Rectal smooth muscle tissue (tissue), 1 donor: ENCODE results near the gene SRM.
"Not testable (repeated sequence)": the region's sequence is repeated elsewhere in the genome, so short reads cannot be mapped to it uniquely, and the experiment has no call there.

Experiments used
- H3K27ac ChIP-seq: one replicate; pipeline ENCODE4 v1.7.0; 2013; ENCODE audit warnings: low read depth, low read length, inconsistent platforms
- H3K27me3 ChIP-seq: one replicate; pipeline ENCODE4 v1.7.0; 2013; ENCODE audit warnings: low read length; ENCODE audit not compliant: control insufficient read depth, insufficient read depth
- H3K36me3 ChIP-seq: one replicate; pipeline ENCODE4 v1.7.0; 2013; ENCODE audit warnings: low read length; ENCODE audit not compliant: control insufficient read depth, insufficient read depth
- H3K4me1 ChIP-seq: one replicate; pipeline ENCODE4 v1.7.0; 2013; ENCODE audit warnings: low read length; ENCODE audit not compliant: control insufficient read depth, insufficient read depth
- H3K4me3 ChIP-seq: one replicate; pipeline ENCODE4 v1.7.0; 2013; ENCODE audit warnings: low read length
- H3K9ac ChIP-seq: one replicate; pipeline ENCODE4 v1.7.0; 2013; ENCODE audit warnings: low read length

SRM gene

DNA sequence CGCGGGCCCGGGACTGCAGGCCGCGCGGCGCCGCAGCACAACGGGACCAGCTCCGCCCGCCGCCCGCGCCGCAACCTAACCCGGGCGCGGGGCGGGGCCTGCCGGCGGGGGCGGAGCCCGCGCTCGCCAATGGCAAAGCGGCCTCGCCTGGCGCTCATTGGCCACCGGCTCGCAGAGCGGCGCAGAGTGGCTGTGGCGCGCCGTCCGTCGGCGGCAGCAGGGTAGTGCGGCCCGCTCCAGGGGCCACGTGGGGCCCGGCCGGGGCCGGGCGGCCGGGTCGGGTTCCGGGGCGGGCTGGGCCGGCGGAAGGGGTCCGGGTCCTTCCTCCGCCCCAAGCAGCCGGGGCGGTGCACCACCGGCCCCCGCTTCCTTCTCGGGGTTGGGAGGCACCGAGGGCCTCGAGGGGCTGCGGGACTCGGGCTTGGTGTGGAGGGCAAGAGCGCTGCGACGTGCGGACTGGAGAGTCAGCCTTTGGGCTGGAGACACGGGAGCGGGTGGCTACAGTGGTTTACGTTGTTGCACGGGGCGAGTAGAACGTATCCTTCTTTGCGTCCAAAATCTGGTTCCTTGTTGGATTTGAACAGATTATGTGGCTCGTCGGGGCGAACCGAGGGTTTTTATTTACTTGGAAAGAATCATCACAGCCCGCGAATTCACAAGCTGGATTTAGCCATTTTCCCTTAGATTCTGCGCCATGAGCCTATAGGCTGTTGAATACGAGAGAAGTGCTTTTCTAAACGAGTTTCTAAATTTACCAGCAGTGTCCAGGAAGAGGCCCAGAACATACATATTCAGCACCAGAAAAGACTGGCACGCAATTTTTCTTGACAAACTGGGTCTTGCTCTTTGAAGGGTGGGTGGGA is at the start of gene SRM:
TSS of gene SRM (minus strand) at position 51 of the 863 bp plus-strand sequence. CDS start 75 bp downstream, outside the sequence.
- Histone ChIP-seq H3K27me3 (no peaks in the 10 kb centered on the region), H3K36me3 (peaks cover 7% of the 10 kb centered on the region), H3K27ac (peak within 1 kb of the TSS; percentile 57), H3K4me3 (peak within 1 kb of the TSS; percentile 89), H3K4me1 (peaks cover 6% of the 10 kb centered on the region), H3K9ac (peak within 1 kb of the TSS; percentile 59)

DNA sequence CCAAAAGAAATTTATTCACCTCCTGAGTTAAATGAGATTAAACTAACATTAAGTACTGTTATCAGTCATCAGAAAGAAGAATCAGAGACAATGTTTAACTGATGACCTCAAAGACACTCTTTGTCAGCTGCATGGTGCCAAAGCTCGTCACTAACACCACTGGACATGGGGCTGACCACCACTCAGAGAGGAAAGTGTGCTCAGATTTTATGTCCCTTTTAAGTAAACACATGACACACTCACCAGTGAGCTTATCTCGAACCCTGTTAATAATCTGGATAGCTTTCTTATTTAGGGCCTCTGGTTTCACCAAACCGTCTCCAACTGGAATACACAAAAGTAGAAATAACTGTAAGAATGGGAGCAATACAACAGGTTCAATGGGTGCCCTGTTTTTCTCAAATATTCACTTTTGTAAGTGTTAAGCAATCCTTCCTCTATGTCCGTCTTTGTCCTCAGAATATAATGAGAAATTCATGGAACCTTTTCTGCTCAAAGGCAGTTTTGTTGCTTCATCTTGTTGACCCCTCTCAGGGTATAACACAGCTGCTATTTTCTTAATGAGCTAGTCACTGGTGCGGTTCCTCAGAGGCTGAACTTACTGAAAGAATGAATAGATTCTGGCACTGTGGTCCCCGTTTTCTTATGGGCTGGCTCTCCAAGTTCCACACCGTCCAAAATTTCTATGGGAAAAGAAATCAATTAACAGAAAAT is 49.4 kb upstream of the SRM start:
- Histone ChIP-seq H3K4me3 (no peak overlapping the region), H3K27ac (no peak overlapping the region), H3K27me3 (no peaks in the 10 kb centered on the region)

DNA sequence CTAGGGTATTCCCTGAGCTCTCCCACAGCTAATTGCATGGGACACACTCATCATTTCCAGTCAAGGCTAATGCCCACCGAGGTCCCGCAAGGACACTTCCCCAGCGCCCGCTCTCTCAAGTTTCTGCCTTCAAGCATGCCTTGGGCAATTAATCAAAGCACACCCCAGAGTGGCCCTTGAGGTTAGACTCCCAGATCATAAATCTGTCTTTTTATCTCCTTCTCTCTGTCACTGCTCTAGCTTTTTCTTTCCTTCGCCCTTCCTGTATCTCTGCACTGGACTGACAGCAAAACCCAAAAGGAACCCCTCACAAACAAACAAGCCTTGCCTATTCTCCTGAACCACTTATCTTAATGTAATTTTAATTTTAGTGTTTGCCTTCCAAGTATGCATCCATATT is 47.8 kb upstream of the SRM start:
- no peak overlapping the region for H3K4me3 ChIP-seq
- no peaks in the 10 kb centered on the region for H3K4me1 ChIP-seq
- H3K27me3 ChIP-seq = no peaks in the 10 kb centered on the region
- no peak overlapping the region for H3K27ac ChIP-seq
- H3K36me3 ChIP-seq = peaks cover 26% of the 10 kb centered on the region
- no peak overlapping the region for H3K9ac ChIP-seq

More for the DNA sequence above, 49.4 kb upstream of the SRM start:
- H3K4me1 ChIP-seq = no peaks in the 10 kb centered on the region
- H3K9ac ChIP-seq = no peak overlapping the region
- peaks cover 27% of the 10 kb centered on the region for H3K36me3 ChIP-seq

DNA sequence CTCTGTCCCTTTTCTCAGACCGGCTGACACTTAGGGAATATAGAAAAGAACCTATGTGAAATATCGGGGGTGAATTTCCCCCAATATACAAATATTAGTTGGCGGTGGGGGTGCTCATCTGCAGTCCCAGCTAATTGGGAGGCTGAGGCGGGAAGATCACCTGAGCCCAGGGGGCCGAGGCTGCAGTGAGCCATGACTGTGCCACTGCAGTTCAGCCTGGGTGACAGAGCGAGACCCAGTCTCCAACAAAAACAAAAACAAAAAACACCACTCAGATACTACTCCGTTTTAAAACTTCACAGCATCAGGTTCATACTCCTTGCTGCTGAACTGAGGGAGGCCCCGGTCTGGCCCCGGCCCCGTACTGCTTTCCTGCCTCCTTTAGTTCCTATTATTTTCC is 45.8 kb upstream of the SRM start:
- H3K4me1 ChIP-seq = no peaks in the 10 kb centered on the region
- H3K27ac ChIP-seq = no peak overlapping the region
- no peak overlapping the region for H3K4me3 ChIP-seq
- H3K9ac ChIP-seq = no peak overlapping the region
- no peaks in the 10 kb centered on the region for H3K27me3 ChIP-seq
- peaks cover 20% of the 10 kb centered on the region for H3K36me3 ChIP-seq

DNA sequence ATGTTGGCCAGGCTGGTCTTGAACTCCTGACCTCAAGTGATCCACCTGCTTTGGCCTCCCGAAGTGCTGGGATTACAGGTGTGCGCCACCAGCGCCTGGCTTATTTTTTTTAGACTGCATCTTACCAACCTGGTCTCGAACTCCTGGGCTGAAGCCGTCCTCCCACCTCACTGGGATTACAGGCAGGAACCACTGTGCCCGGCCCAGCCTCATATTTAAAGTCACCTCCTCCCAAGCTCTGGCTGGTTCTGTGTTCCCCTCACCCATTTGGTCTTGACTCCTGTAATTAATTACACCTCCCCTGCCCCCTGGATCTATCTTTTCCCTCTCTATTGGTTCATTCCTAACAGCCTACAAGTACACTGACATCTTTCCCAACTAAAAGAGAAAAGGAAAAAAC is 41.5 kb upstream of the SRM start:
- no peak overlapping the region for H3K9ac ChIP-seq
- H3K27me3 ChIP-seq = no peaks in the 10 kb centered on the region
- H3K4me3 ChIP-seq = no peak overlapping the region
- no peak overlapping the region for H3K27ac ChIP-seq
- H3K4me1 ChIP-seq = peaks cover 10% of the 10 kb centered on the region
- peaks cover 5% of the 10 kb centered on the region for H3K36me3 ChIP-seq

DNA sequence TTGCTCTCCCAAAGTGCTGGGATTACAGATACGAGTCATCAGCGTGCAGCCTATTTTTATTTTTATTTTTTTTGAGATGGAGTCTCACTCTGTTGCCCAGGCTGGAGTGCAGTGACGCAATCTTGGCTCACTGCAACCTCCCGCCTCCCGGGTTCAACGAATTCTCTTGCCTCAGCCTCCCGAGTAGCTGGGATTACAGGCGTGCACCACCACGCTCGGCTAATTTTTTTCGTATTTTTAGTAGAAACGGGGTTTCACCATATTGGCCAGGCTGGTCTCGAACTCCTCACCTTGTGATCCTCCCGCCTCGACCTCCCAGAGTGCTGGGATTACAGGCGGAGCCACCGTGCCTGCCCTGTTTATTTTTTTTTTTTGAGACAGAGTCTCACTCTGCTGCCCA is 41.0 kb upstream of the SRM start:
- H3K27me3 ChIP-seq, H3K36me3 ChIP-seq, H3K27ac ChIP-seq, H3K4me3 ChIP-seq, H3K4me1 ChIP-seq, H3K9ac ChIP-seq: not testable (repeated sequence)

DNA sequence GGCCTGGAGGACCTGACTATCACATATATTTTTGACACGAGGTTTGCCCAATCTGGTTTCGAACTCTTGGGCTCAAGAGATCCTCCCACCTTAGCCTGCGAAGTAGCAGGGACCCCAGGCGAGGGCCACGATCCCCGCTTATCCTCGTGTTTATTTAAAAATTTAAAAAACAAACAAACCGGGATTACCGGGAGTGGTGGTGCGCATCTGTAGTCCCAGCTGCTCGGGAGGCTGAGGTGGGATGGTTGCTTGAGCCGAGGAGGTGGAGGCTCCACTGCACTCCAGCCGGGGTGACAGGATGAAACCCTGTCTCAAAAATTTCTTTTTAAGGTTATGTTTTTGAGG is 40.3 kb upstream of the SRM start:
- no peaks in the 10 kb centered on the region for H3K27me3 ChIP-seq
- peak overlapping the region; percentile 73 for H3K27ac ChIP-seq
- peak overlapping the region; percentile 70 for H3K9ac ChIP-seq
- peaks cover 5% of the 10 kb centered on the region for H3K36me3 ChIP-seq
- peak overlapping the region; percentile 87 for H3K4me3 ChIP-seq
- peaks cover 10% of the 10 kb centered on the region for H3K4me1 ChIP-seq

DNA sequence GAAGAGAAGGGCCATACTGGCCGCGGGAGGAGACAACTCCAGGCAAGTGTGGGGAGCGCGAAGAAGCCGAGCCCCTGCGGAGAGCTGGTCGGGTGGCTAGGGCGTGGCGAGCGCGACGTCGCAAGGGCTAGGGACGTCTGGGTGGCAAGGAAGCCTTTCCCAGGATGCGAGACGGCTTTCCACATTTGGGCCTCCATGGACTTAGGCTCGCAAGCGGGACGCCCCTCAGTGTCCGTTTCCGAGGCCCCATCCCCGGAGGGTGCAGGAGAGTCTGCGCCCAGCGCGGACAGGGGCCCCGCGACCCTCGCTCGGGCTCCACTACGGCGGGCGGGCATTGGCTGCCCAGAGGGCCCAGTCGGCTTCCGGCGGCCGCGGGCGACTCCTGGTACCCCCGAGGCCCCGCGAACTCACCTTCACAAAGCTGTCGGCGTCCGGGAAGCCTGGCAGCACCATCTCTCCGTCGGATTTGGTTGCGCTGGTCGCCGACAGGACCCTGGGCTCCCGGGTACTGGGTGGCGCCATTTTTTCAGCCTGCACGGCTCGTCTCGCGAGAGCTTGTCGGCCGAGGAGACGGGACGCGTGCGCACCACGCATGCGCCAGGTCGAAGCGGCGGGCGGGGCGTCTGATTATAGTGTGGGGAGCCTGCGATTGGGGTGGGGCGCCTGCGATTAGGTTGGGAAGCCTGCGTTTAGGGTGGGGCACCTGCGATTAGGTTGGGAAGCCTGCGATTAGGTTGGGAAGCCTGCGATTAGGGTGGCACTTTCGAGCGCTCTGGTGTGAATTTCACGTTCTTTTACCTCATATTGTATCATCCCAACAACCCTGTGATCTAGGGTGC is 39.7 kb upstream of the SRM start, which contains the start of gene EXOSC10:
TSS of gene EXOSC10 (minus strand) at position 560 of the 839 bp plus-strand sequence. CDS start at position 522, 38 bp downstream.
- H3K4me3 ChIP-seq = peak within 1 kb of the TSS; percentile 87
- peaks cover 10% of the 10 kb centered on the region for H3K4me1 ChIP-seq
- H3K9ac ChIP-seq = peak within 1 kb of the TSS; percentile 87
- no peaks in the 10 kb centered on the region for H3K27me3 ChIP-seq
- peaks cover 8% of the 10 kb centered on the region for H3K36me3 ChIP-seq
- peak within 1 kb of the TSS; percentile 73 for H3K27ac ChIP-seq

DNA sequence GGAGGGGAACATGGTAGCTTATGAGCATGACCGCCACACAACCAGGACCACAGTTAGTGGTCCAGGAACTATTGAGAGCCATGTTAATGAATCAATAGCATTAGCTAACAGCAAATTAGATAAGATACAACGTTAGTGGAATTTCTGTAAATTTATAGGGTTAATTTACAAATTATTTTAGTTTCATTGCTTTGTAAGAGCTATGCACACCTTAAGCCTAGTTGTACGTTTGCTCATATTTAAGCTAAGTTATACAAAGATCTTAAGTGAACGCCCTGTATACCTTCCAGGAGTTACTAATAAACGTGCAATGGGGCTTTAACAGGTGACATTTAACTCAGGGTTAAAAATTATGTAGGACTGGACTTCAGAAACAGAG is 39.1 kb upstream of the SRM start:
- H3K27ac ChIP-seq = no peak overlapping the region

DNA sequence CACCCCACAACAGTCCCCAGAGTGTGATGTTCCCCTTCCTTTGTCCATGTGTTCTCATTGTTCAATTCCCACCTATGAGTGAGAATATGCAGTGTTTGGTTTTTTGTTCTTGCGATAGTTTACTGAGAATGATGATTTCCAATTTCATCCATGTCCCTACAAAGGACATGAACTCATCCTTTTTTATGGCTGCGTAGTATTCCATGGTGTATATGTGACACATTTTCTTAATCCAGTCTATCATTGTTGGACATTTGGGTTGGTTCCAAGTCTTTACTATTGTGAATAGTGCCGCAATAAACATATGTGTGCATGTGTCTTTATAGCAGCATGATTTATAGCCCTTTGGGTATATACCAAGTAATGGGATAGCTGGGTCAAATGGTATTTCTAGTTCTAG is 24.0 kb upstream of the SRM start:
- H3K9ac ChIP-seq, H3K4me3 ChIP-seq, H3K27ac ChIP-seq, H3K27me3 ChIP-seq, H3K4me1 ChIP-seq: not testable (repeated sequence)
- peaks cover 31% of the 10 kb centered on the region for H3K36me3 ChIP-seq

More for the DNA sequence above, 39.1 kb upstream of the SRM start:
- Histone ChIP-seq H3K9ac (peak overlapping the region; percentile 87), H3K4me3 (peak overlapping the region; percentile 87), H3K36me3 (peaks cover 10% of the 10 kb centered on the region), H3K4me1 (peaks cover 10% of the 10 kb centered on the region), H3K27me3 (no peaks in the 10 kb centered on the region)

DNA sequence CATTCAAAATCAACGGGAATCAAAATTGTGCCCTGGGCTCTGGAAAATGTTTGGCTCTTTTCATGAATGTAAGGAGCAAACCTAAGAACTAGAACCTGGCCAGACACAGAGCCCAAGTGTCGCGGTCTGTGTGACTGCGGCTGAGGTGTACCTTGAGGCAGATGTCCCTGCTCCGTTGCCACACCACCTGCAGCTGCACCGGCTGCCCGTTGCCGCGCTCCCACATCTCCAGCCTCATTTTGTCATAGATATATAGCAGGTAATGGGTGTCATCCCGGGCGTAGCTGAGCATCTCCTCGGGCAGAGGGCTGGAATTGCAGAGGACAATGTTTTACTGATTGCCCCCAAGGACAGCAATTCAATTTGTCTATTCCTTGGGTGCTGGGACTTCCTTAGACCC is 21.1 kb upstream of the SRM start:
- H3K9ac ChIP-seq = no peak overlapping the region
- no peaks in the 10 kb centered on the region for H3K4me1 ChIP-seq
- no peak overlapping the region for H3K4me3 ChIP-seq
- H3K27ac ChIP-seq = no peak overlapping the region
- H3K27me3 ChIP-seq = no peaks in the 10 kb centered on the region
- H3K36me3 ChIP-seq = peaks cover 32% of the 10 kb centered on the region

DNA sequence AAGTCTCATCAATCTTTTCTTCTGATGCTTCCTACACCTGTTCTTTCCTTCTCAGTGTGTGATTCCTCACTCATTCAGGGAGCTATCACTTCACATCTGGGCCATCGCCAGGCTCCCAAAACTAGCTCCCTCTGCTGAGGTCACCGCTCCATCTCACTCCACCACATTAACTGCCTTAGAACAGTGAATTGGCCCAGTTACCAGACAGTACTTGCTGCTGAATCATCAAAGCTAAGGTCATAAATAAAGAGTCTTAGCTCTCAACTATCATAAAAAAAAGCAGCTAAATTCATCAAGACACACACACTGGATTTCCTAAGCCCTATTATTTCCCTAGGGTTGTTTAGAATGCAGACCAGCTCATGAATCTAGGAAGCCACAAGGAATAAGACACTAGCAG is 18.8 kb upstream of the SRM start:
- Histone ChIP-seq H3K36me3 (peaks cover 40% of the 10 kb centered on the region), H3K9ac (no peak overlapping the region), H3K4me3 (no peak overlapping the region), H3K4me1 (no peaks in the 10 kb centered on the region), H3K27me3 (no peaks in the 10 kb centered on the region), H3K27ac (no peak overlapping the region)
